ENCODE results near the gene GALNT2.

GRCh38 chr1:230253150-230253549, 186.1 kb downstream of the GALNT2 start:
- TF ChIP-seq EP300 (IDR thresholded peaks at IDR 0.05; ENCODE audit: borderline replicate concordance in 1 of 2, low read depth in 1 of 2, low read length in 1 of 2) (no peak), CTCF (IDR thresholded peaks at IDR 0.05) (no peak), TAF1 (IDR thresholded peaks at IDR 0.05; ENCODE audit: borderline replicate concordance, low read depth, low read length) (no peak), EZH2phosphoT487 (IDR thresholded peaks at IDR 0.05; ENCODE audit: borderline replicate concordance, low read depth) (no peak)
